Left hindlimb (tissue), 1 donor: Measurements from ENCODE around the gene SCYGR5.

Experiments
- DNase-seq: peaks from one replicate; pipeline ENCODE4 v3.0.0-alpha.2; 2018

The SCYGR5 gene

DNA sequence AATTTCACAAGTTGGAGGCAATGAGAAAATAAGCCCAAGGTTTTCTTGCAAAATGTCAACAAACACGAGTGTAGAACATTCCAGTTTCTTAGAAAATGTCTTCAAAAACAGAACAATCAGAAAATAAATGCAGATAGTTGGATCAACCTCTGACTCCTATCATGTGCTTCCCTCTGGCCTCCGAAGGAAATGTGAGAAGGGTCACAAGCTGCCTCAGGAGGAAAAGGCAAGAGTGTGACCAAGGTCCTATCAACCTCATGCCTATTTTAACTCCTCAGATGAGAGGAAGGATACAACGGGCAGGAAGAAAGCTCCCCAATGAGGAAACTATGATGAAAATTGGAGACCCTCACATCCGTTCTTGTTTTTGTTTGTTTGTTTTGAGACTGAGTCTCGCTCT, 7.9 kb downstream of the SCYGR5 start:
- DNase-seq: no peak

DNA sequence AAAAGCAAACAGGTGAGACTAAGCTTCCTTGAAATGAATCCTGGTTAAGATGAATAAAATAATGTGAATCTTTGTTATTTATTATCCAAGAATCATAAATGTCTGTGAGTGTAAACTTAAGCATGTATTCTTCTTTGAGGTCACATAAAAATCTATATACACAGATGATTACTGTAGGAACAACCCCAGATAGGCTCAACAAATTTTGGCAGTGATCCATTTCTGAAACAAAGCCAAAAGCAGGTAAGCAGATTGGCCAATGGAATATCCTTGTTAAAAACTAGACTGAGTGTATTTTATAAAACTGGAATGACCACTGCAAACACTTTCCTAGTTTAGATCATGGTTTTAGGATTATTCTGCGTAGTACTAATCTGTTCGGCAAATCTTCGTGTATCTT, 11.3 kb downstream of the SCYGR5 start:
- DNase-seq: no peak

- DNase-seq: no peak
Measured at GRCh38 chr2:227684258-227684657, 17.7 kb downstream of the SCYGR5 start.

DNA sequence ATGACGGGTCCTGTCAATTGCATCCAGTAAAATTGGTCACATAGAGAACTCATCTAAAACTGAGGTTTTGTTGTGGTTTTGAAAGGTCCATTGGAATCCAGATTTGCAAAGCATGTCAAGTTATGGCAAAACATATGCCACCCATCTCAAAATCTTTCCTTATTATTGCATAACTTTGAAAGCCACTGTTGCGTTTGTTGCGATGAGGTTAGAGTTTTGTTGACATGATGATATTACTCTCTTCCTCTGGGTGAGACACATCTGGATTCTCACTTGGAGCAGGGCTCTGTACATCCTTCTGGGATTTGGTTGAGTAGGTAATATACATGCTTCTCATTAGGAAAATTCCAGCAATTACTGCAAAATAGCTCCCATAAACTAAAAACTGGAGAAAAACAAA, 20.6 kb downstream of the SCYGR5 start:
- no peak for DNase-seq

GRCh38 chr2:227696990-227697679, 30.5 kb downstream of the SCYGR5 start:
- no peak for DNase-seq

- no peak for DNase-seq
Measured at GRCh38 chr2:227701556-227701955, 35.0 kb downstream of the SCYGR5 start.

- DNase-seq: no peak
Measured at GRCh38 chr2:227703280-227703732, 36.7 kb downstream of the SCYGR5 start.

- DNase-seq: no peak
Measured at GRCh38 chr2:227703961-227704360, 37.4 kb downstream of the SCYGR5 start.

DNA sequence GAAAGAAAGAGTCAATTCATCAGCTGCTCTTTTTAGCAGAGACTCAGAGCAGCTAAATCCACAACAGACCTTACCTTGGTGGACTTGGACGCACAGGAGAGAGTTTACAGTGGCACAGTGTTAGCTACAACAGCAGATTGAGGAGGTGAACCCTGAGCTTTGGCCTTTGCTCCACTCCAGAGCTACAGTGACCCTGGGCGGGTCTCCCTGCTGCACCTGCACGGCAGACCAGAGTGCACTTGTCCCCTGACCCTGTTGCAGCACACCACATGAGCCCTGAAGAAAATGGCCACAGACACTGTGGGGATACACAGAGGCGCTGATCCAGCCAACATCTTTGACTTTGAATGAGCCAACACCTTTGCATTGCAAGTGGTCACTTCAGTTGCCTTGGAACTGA, 40.3 kb downstream of the SCYGR5 start:
- no peak for DNase-seq

DNA sequence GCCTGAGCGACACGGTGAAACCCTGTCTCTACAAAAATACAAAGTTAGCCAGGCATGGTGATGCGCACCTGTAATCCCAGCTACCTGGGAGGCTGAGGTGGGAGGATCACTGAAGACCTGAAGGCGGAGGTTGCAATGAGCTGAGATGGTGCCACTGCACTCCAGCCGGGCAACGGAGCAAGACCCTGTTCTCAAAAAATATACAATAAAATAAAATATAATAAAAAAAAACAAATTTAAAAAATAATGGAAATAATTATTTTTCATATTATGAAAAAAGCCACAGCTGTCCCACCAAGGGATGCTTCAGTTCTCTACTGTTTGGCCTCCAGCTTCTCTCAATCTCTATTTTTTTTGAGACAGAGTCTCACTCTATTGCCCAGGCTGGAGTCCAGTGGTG, 40.8 kb downstream of the SCYGR5 start:
- DNase-seq: no peak

GRCh38 chr2:227710986-227711385, 44.4 kb downstream of the SCYGR5 start:
- DNase-seq: no peak

GRCh38 chr2:227713291-227713690, 46.7 kb downstream of the SCYGR5 start:
- no peak for DNase-seq

- DNase-seq: no peak
Measured at GRCh38 chr2:227716501-227716900, 49.9 kb downstream of the SCYGR5 start.
